SK-N-SH treated with all-trans-retinoic acid at 6 μM for 48 hours (cell line): ENCODE data around the gene UVSSA.

ENCODE experiments used
- BACH2 ChIP-seq: fragments of 250-450 bp; sonication (Bioruptor Pico); IDR thresholded peaks from 2 replicates; pipeline ENCODE4 v1.9.0; 2021; ENCODE audit warnings: mild to moderate bottlenecking, borderline replicate concordance
- ESRRG ChIP-seq: fragments of 250-450 bp; sonication (Bioruptor Pico); IDR thresholded peaks from 2 replicates; pipeline ENCODE4 v1.6.1; 2021; ENCODE audit warnings: mild to moderate bottlenecking
- GLIS3 ChIP-seq: fragments of 250-450 bp; sonication (Bioruptor Pico); IDR thresholded peaks from 2 replicates; pipeline ENCODE4 v1.5.0; 2020; ENCODE audit warnings: mild to moderate bottlenecking, moderate library complexity
- TOX ChIP-seq: fragments of 250-450 bp; sonication (Bioruptor Pico); IDR thresholded peaks from 2 replicates; pipeline ENCODE4 v1.8.0; 2021; ENCODE audit warnings: mild to moderate bottlenecking, moderate library complexity, borderline replicate concordance
- ZC3H10 ChIP-seq: fragments of 250-450 bp; sonication (Bioruptor Pico); IDR thresholded peaks from 2 replicates; pipeline ENCODE4 v1.5.1; 2021; ENCODE audit warnings: mild to moderate bottlenecking, moderate library complexity
- ZFP3 ChIP-seq: fragments of 250-450 bp; sonication (Bioruptor Pico); IDR thresholded peaks from 2 replicates; pipeline ENCODE4 v1.5.0; 2020; ENCODE audit warnings: mild to moderate bottlenecking, moderate library complexity
- ZFP30 ChIP-seq: fragments of 450-650 bp; formaldehyde crosslinking; IDR thresholded peaks from 2 replicates; pipeline ENCODE4 v1.5.0; 2022; ENCODE audit warnings: mild to moderate bottlenecking, moderate library complexity
- ZNF565 ChIP-seq: fragments of 450-650 bp; formaldehyde crosslinking; conservative IDR thresholded peaks from 2 replicates; pipeline ENCODE4 v1.5.0; 2020; ENCODE audit warnings: low read depth, mild to moderate bottlenecking, moderate library complexity
- TF ChIP-seq, protein P1 (sequence below): fragments of 250-450 bp; sonication (Bioruptor Pico); IDR thresholded peaks from 2 replicates; pipeline ENCODE4 v1.5.1; 2020; ENCODE audit warnings: low read depth, mild to moderate bottlenecking, moderate library complexity
- TF ChIP-seq, protein P2 (sequence below): fragments of 250-450 bp; sonication (Bioruptor Pico); IDR thresholded peaks from 2 replicates; pipeline ENCODE4 v1.8.0; 2020; ENCODE audit warnings: mild to moderate bottlenecking, moderate library complexity, borderline replicate concordance

DNA sequence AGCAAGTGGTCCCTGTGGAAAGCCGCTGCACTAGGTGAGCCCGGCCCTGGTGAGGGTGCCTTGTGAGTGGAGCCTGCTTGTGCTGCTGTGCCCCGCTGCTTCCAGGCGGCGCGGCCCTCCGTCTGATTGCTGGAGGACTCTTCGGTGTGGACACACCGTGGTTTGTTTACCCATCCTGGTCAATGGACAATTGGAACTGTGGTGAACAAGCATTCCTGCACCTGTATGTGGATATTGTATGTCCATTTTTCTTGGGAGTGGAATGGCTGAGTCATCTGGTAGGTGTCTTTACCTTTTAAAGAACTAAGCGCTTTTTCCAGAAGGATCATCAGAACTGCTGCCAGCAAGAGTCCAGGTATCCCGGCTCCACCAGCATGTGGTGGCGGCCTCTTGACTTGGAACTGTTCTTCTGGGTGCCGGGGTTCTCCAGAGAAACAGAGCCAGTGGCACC lies 41.7 kb upstream of the UVSSA start:
- no peak for TF ChIP-seq TOX
- no peak for TF ChIP-seq GLIS3
- TF ChIP-seq ZFP3: no peak
- TF ChIP-seq ZNF565 (CRISPR knock-in tag): no peak
- TF ChIP-seq, protein P1, sequence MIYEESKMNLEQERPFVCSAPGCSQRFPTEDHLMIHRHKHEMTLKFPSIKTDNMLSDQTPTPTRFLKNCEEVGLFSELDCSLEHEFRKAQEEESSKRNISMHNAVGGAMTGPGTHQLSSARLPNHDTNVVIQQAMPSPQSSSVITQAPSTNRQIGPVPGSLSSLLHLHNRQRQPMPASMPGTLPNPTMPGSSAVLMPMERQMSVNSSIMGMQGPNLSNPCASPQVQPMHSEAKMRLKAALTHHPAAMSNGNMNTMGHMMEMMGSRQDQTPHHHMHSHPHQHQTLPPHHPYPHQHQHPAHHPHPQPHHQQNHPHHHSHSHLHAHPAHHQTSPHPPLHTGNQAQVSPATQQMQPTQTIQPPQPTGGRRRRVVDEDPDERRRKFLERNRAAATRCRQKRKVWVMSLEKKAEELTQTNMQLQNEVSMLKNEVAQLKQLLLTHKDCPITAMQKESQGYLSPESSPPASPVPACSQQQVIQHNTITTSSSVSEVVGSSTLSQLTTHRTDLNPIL (CRISPR knock-in tag): no peak
- no peak for TF ChIP-seq ESRRG (CRISPR knock-in tag)
- no peak for TF ChIP-seq BACH2 (CRISPR knock-in tag)
- no peak for TF ChIP-seq ZFP30
- no peak for TF ChIP-seq ZC3H10 (CRISPR knock-in tag)
- TF ChIP-seq, protein P2, sequence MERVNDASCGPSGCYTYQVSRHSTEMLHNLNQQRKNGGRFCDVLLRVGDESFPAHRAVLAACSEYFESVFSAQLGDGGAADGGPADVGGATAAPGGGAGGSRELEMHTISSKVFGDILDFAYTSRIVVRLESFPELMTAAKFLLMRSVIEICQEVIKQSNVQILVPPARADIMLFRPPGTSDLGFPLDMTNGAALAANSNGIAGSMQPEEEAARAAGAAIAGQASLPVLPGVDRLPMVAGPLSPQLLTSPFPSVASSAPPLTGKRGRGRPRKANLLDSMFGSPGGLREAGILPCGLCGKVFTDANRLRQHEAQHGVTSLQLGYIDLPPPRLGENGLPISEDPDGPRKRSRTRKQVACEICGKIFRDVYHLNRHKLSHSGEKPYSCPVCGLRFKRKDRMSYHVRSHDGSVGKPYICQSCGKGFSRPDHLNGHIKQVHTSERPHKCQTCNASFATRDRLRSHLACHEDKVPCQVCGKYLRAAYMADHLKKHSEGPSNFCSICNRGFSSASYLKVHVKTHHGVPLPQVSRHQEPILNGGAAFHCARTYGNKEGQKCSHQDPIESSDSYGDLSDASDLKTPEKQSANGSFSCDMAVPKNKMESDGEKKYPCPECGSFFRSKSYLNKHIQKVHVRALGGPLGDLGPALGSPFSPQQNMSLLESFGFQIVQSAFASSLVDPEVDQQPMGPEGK (CRISPR knock-in tag): no peak
